ENCODE measurements around the gene TCF7L2.

Gene TCF7L2

DNA sequence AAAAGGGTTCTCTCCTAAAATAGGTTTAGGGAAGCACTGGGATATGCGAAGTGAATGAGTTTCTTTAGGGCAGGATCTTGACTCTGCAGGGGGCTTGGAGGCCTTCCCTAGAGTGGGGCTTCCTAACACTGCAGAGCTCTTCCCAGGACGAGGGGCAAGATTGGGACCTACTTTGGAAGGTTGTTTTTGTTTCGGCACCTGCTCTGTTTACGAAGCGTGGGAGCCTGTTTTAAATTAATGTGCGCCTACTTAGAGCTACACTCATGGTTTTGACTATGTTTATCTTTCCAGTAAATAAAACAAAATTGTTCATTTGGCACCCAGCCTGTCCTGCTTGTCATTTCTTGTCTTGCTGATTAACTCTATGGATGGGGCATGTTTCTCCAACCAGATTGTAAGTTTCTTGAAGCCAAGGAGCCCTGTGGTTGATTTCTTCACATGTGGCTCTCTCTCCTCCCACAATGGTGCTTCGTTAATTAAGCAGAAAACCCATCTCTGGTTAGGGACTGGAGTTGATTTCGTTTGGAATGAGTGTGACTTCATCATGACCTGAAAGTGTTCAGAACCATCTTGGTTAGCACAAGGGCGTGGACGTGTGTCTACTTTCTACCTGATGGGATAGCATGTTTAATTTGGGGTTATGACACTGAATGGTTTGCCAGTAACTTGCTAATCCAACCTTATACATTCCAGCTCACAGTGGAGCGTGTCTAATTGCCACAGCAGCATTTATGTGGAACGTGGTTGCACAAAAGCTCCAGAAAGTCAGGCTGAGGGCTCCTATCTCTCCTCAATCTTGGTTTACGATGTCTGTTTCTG lies 98.1 kb downstream of the TCF7L2 start:
- Histone ChIP-seq H4K91ac (ENCODE audit: low read length) (no peak overlapping the region), H3K4me1 (ENCODE audit: control insufficient read depth, insufficient read depth, low read depth, low read length) (peaks cover 36% of the 10 kb centered on the region), H3K27ac (ENCODE audit: low read length, poor library complexity, severe bottlenecking) (peak overlapping the region; percentile 84), H3K4ac (ENCODE audit: low read depth in 1 of 2, low read length in 2 of 2) (peak overlapping the region in 1 of 2 experiments; percentile 32), H3K79me1 (replicated peaks; ENCODE audit: low read length, poor library complexity, severe bottlenecking) (peaks cover 19% of the 10 kb centered on the region), H3K36me3 (ENCODE audit: control insufficient read depth in 1 of 2, insufficient read depth in 2 of 2, low read depth in 1 of 2, low read length in 2 of 2) (peaks cover 4 to 6% of the 10 kb centered on the region in 2 experiments), H3K27me3 (ENCODE audit: control insufficient read depth in 1 of 2, insufficient read depth in 1 of 2, low read length in 2 of 2) (no peaks in the 10 kb centered on the region), H3K4me3 (ENCODE audit: insufficient read depth in 1 of 2, low read depth in 1 of 2, low read length in 2 of 2) (no peak overlapping the region), H2BK15ac (ENCODE audit: low read depth, poor library complexity, severe bottlenecking) (peak overlapping the region; percentile 78), H2BK120ac (ENCODE audit: low read depth, low read length) (peak overlapping the region; percentile 54), H2AFZ (ENCODE audit: low read depth, low read length) (no peak overlapping the region), H3K4me2 (ENCODE audit: low read length, poor library complexity, severe bottlenecking) (no peak overlapping the region), H3K23ac (ENCODE audit: low read length in 2 of 2) (no peak overlapping the region), H3K9me3 (ENCODE audit: control insufficient read depth, low read length) (no peaks in the 10 kb centered on the region), H3K18ac (ENCODE audit: low read depth in 1 of 2, low read length in 2 of 2) (peak overlapping the region; percentile 34 to 83), H2BK12ac (ENCODE audit: low read length in 2 of 2) (peak overlapping the region in 1 of 2 experiments; percentile 9), H3K14ac (ENCODE audit: low read length in 2 of 2) (no peak overlapping the region), H4K8ac (ENCODE audit: low read length) (no peak overlapping the region), H3K9ac (ENCODE audit: low read length) (no peak overlapping the region), H2AK5ac (ENCODE audit: low read length, severe bottlenecking) (peak overlapping the region; percentile 68), H2BK5ac (ENCODE audit: low read depth, low read length, poor library complexity, severe bottlenecking) (no peak overlapping the region)
- WGBS = 43% methylated on average over 7 of the region's 13 CpGs
- DNase-seq = peak; percentile 76

DNA sequence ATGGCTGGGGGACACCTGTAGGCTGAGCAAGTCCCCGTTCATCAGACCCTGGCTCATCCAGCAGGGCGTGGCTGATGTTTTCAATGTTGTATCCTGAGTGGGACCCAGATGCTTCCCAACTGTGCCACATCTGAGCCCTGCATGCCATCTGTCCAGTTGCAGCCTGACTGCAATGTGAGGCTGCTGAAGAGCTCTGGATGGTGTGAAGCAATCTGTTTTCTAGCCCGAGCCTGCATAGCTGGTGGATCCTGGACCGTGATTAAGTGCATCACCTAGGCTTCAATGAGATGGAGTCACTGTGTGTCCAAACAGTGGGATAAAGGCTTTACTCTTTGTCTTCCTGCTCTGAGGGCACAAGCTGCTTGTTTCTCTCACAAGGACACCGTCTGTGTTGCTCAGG lies 99.8 kb downstream of the TCF7L2 start:
- Histone ChIP-seq H3K79me1 (replicated peaks; ENCODE audit: low read length, poor library complexity, severe bottlenecking) (peaks cover 16% of the 10 kb centered on the region), H3K36me3 (ENCODE audit: control insufficient read depth in 1 of 2, insufficient read depth in 2 of 2, low read depth in 1 of 2, low read length in 2 of 2) (peaks cover 4 to 8% of the 10 kb centered on the region in 2 experiments), H3K18ac (ENCODE audit: low read depth in 1 of 2, low read length in 2 of 2) (no peak overlapping the region), H2BK12ac (ENCODE audit: low read length in 2 of 2) (peak overlapping the region in 1 of 2 experiments; percentile 8), H2BK5ac (ENCODE audit: low read depth, low read length, poor library complexity, severe bottlenecking) (no peak overlapping the region), H4K91ac (ENCODE audit: low read length) (no peak overlapping the region), H3K14ac (ENCODE audit: low read length in 2 of 2) (no peak overlapping the region), H3K9me3 (ENCODE audit: control insufficient read depth, low read length) (no peaks in the 10 kb centered on the region), H3K4me3 (ENCODE audit: insufficient read depth in 1 of 2, low read depth in 1 of 2, low read length in 2 of 2) (no peak overlapping the region), H3K27me3 (ENCODE audit: control insufficient read depth in 1 of 2, insufficient read depth in 1 of 2, low read length in 2 of 2) (no peaks in the 10 kb centered on the region), H2BK15ac (ENCODE audit: low read depth, poor library complexity, severe bottlenecking) (no peak overlapping the region), H3K4ac (ENCODE audit: low read depth in 1 of 2, low read length in 2 of 2) (no peak overlapping the region), H4K8ac (ENCODE audit: low read length) (no peak overlapping the region), H2AFZ (ENCODE audit: low read depth, low read length) (no peak overlapping the region), H2AK5ac (ENCODE audit: low read length, severe bottlenecking) (peak overlapping the region; percentile 29), H2BK120ac (ENCODE audit: low read depth, low read length) (no peak overlapping the region), H3K9ac (ENCODE audit: low read length) (no peak overlapping the region), H3K23ac (ENCODE audit: low read length in 2 of 2) (no peak overlapping the region), H3K27ac (ENCODE audit: low read length, poor library complexity, severe bottlenecking) (no peak overlapping the region), H3K4me2 (ENCODE audit: low read length, poor library complexity, severe bottlenecking) (no peak overlapping the region), H3K4me1 (ENCODE audit: control insufficient read depth, insufficient read depth, low read depth, low read length) (peaks cover 37% of the 10 kb centered on the region)
- WGBS = 95% methylated on average over 5 of the region's 5 CpGs
- no peak for DNase-seq

DNA sequence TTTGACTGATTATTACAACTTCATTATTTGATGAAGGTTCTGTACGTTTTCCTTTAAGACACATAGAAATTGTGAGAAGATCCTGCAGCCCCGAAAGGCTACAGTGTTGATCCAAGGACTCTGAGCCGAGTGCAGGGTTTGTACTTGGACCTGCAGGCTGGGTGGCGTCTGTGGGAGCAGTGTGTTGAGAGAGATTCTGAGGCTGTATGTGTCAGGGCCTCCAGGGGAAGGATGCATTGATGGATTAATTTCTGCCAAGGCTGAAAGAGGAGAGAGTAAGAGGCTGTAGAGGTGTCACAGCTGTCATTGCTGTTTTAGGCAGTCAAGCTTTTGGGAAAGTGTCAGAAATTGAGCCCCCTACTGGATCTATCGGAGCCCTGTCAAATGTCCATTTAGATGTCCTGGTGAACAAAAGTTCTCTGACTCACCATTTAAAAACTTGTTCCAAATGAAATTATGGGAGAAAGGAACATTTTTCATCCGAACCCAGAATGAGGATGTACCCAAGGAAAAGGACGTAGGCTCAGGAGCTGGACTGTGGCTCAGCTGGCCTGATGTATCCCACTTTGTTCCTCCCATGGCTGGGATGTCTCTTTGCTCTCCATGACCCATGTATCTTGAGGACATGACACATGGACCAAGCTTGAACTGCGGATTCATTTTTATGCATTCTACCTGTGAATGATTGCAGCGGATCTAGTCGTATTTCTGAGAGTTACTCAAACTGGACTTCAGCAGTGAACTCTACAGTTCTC lies 102.2 kb downstream of the TCF7L2 start:
- peaks cover 4 to 8% of the 10 kb centered on the region in 2 experiments for H3K36me3 ChIP-seq (ENCODE audit: control insufficient read depth in 1 of 2, insufficient read depth in 2 of 2, low read depth in 1 of 2, low read length in 2 of 2)
- peak overlapping the region; percentile 45 for H3K27ac ChIP-seq (ENCODE audit: low read length, poor library complexity, severe bottlenecking)
- peak overlapping the region; percentile 54 to 67 for H3K18ac ChIP-seq (ENCODE audit: low read depth in 1 of 2, low read length in 2 of 2)
- H2BK120ac ChIP-seq (ENCODE audit: low read depth, low read length) = no peak overlapping the region
- no peak overlapping the region for H3K9ac ChIP-seq (ENCODE audit: low read length)
- no peak overlapping the region for H3K4me2 ChIP-seq (ENCODE audit: low read length, poor library complexity, severe bottlenecking)
- peak overlapping the region; percentile 67 for H4K8ac ChIP-seq (ENCODE audit: low read length)
- H3K27me3 ChIP-seq (ENCODE audit: control insufficient read depth in 1 of 2, insufficient read depth in 1 of 2, low read length in 2 of 2) = no peaks in the 10 kb centered on the region
- H3K79me1 ChIP-seq (replicated peaks; ENCODE audit: low read length, poor library complexity, severe bottlenecking) = peaks cover 16% of the 10 kb centered on the region
- peaks cover 36% of the 10 kb centered on the region for H3K4me1 ChIP-seq (ENCODE audit: control insufficient read depth, insufficient read depth, low read depth, low read length)
- peak overlapping the region; percentile 95 for H2AK5ac ChIP-seq (ENCODE audit: low read length, severe bottlenecking)
- 85% methylated on average over 9 of the region's 10 CpGs for WGBS
- no peak overlapping the region for H2AFZ ChIP-seq (ENCODE audit: low read depth, low read length)
- peak overlapping the region in 1 of 2 experiments; percentile 76 for H3K4ac ChIP-seq (ENCODE audit: low read depth in 1 of 2, low read length in 2 of 2)
- H2BK15ac ChIP-seq (ENCODE audit: low read depth, poor library complexity, severe bottlenecking) = no peak overlapping the region
- no peak overlapping the region for H4K91ac ChIP-seq (ENCODE audit: low read length)
- no peak overlapping the region for H3K4me3 ChIP-seq (ENCODE audit: insufficient read depth in 1 of 2, low read depth in 1 of 2, low read length in 2 of 2)
- no peak overlapping the region for H2BK5ac ChIP-seq (ENCODE audit: low read depth, low read length, poor library complexity, severe bottlenecking)
- H3K23ac ChIP-seq (ENCODE audit: low read length in 2 of 2) = peak overlapping the region in 1 of 2 experiments; percentile 37
- no peak overlapping the region for H3K14ac ChIP-seq (ENCODE audit: low read length in 2 of 2)
- H2BK12ac ChIP-seq (ENCODE audit: low read length in 2 of 2) = peak overlapping the region; percentile 49 to 61
- H3K9me3 ChIP-seq (ENCODE audit: control insufficient read depth, low read length) = no peaks in the 10 kb centered on the region
- no peak for DNase-seq

DNA sequence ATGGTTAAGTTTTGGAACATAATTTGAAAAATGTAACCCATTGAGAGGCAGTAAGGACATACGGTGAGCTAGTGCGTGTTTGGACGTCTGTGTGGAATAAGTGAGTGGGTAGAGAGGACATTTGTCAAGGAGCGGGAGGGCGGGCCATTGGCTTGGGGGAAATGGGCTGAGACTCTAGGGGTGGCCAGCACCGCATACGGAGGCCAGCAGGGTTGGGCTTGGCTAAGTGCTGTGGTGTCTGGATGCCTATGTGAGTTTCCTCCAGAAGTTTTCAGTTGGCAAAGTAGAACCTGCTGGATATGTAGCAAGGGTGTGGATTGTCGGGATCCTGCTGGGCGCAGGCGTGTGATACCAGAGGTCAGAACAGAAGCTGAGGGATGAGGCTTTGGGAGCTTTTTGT lies 103.0 kb downstream of the TCF7L2 start:
- 72% methylated on average over 10 of the region's 10 CpGs for WGBS
- H3K9ac ChIP-seq (ENCODE audit: low read length) = peak overlapping the region; percentile 46
- no peak overlapping the region for H3K4me3 ChIP-seq (ENCODE audit: insufficient read depth in 1 of 2, low read depth in 1 of 2, low read length in 2 of 2)
- no peak for DNase-seq
- peak overlapping the region; percentile 56 for H2BK120ac ChIP-seq (ENCODE audit: low read depth, low read length)
- peak overlapping the region; percentile 14 for H4K91ac ChIP-seq (ENCODE audit: low read length)
- no peak overlapping the region for H2BK5ac ChIP-seq (ENCODE audit: low read depth, low read length, poor library complexity, severe bottlenecking)
- peak overlapping the region; percentile 86 for H2AK5ac ChIP-seq (ENCODE audit: low read length, severe bottlenecking)
- H2BK15ac ChIP-seq (ENCODE audit: low read depth, poor library complexity, severe bottlenecking) = peak overlapping the region; percentile 62
- peak overlapping the region; percentile 57 for H4K8ac ChIP-seq (ENCODE audit: low read length)
- H3K27me3 ChIP-seq (ENCODE audit: control insufficient read depth in 1 of 2, insufficient read depth in 1 of 2, low read length in 2 of 2) = no peaks in the 10 kb centered on the region
- no peak overlapping the region for H3K23ac ChIP-seq (ENCODE audit: low read length in 2 of 2)
- peaks cover 16% of the 10 kb centered on the region for H3K79me1 ChIP-seq (replicated peaks; ENCODE audit: low read length, poor library complexity, severe bottlenecking)
- peaks cover 34% of the 10 kb centered on the region for H3K4me1 ChIP-seq (ENCODE audit: control insufficient read depth, insufficient read depth, low read depth, low read length)
- peak overlapping the region; percentile 76 to 89 for H3K18ac ChIP-seq (ENCODE audit: low read depth in 1 of 2, low read length in 2 of 2)
- H3K27ac ChIP-seq (ENCODE audit: low read length, poor library complexity, severe bottlenecking) = no peak overlapping the region
- H2BK12ac ChIP-seq (ENCODE audit: low read length in 2 of 2) = peak overlapping the region in 1 of 2 experiments; percentile 77
- no peak overlapping the region for H2AFZ ChIP-seq (ENCODE audit: low read depth, low read length)
- no peak overlapping the region for H3K14ac ChIP-seq (ENCODE audit: low read length in 2 of 2)
- no peaks in the 10 kb centered on the region for H3K9me3 ChIP-seq (ENCODE audit: control insufficient read depth, low read length)
- H3K4ac ChIP-seq (ENCODE audit: low read depth in 1 of 2, low read length in 2 of 2) = peak overlapping the region in 1 of 2 experiments; percentile 78
- H3K4me2 ChIP-seq (ENCODE audit: low read length, poor library complexity, severe bottlenecking) = no peak overlapping the region
- H3K36me3 ChIP-seq (ENCODE audit: control insufficient read depth in 1 of 2, insufficient read depth in 2 of 2, low read depth in 1 of 2, low read length in 2 of 2) = peaks cover 4 to 8% of the 10 kb centered on the region in 2 experiments
